Measurements from ENCODE around the gene CASK.

Gene CASK

GRCh38 chrX:41561045-41561444 is 362.3 kb downstream of the CASK start:
- Histone ChIP-seq H3K4me2 (ENCODE audit: low read length, poor library complexity, severe bottlenecking) (no peak overlapping the region), H3K79me1 (replicated peaks; ENCODE audit: low read length, poor library complexity, severe bottlenecking) (no peaks in the 10 kb centered on the region), H2BK15ac (ENCODE audit: low read depth, poor library complexity, severe bottlenecking) (no peak overlapping the region), H3K4me1 (ENCODE audit: control insufficient read depth, insufficient read depth, low read depth, low read length) (no peaks in the 10 kb centered on the region), H3K14ac (ENCODE audit: low read length in 2 of 2) (no peak overlapping the region), H2BK120ac (ENCODE audit: low read depth, low read length) (no peak overlapping the region), H3K4me3 (ENCODE audit: insufficient read depth in 1 of 2, low read depth in 1 of 2, low read length in 2 of 2) (no peak overlapping the region), H2AFZ (ENCODE audit: low read depth, low read length) (no peak overlapping the region), H3K9me3 (ENCODE audit: control insufficient read depth, low read length) (no peaks in the 10 kb centered on the region), H2BK12ac (ENCODE audit: low read length in 2 of 2) (no peak overlapping the region), H2AK5ac (ENCODE audit: low read length, severe bottlenecking) (no peak overlapping the region), H3K18ac (ENCODE audit: low read depth in 1 of 2, low read length in 2 of 2) (no peak overlapping the region), H3K36me3 (ENCODE audit: control insufficient read depth in 1 of 2, insufficient read depth in 2 of 2, low read depth in 1 of 2, low read length in 2 of 2) (no peaks in the 10 kb centered on the region), H3K9ac (ENCODE audit: low read length) (no peak overlapping the region), H3K27me3 (ENCODE audit: control insufficient read depth in 1 of 2, insufficient read depth in 1 of 2, low read length in 2 of 2) (peaks cover 0 to 5% of the 10 kb centered on the region in 2 experiments), H2BK5ac (ENCODE audit: low read depth, low read length, poor library complexity, severe bottlenecking) (peak overlapping the region; percentile 44), H4K91ac (ENCODE audit: low read length) (no peak overlapping the region), H3K23ac (ENCODE audit: low read length in 2 of 2) (no peak overlapping the region), H3K27ac (ENCODE audit: low read length, poor library complexity, severe bottlenecking) (peak overlapping the region; percentile 84), H3K4ac (ENCODE audit: low read depth in 1 of 2, low read length in 2 of 2) (no peak overlapping the region), H4K8ac (ENCODE audit: low read length) (no peak overlapping the region)
- DNase-seq: peak; percentile 91
- WGBS: 0% methylated on average over 2 of the region's 2 CpGs

- peak; percentile 73 for DNase-seq
- 0% methylated on average over 1 of the region's 7 CpGs for WGBS
- Histone ChIP-seq H3K27me3 (ENCODE audit: control insufficient read depth in 1 of 2, insufficient read depth in 1 of 2, low read length in 2 of 2) (peaks cover 0 to 5% of the 10 kb centered on the region in 2 experiments), H3K79me1 (replicated peaks; ENCODE audit: low read length, poor library complexity, severe bottlenecking) (no peaks in the 10 kb centered on the region), H3K4ac (ENCODE audit: low read depth in 1 of 2, low read length in 2 of 2) (no peak overlapping the region), H3K27ac (ENCODE audit: low read length, poor library complexity, severe bottlenecking) (peak overlapping the region; percentile 75), H2AK5ac (ENCODE audit: low read length, severe bottlenecking) (no peak overlapping the region), H3K36me3 (ENCODE audit: control insufficient read depth in 1 of 2, insufficient read depth in 2 of 2, low read depth in 1 of 2, low read length in 2 of 2) (no peaks in the 10 kb centered on the region), H2BK5ac (ENCODE audit: low read depth, low read length, poor library complexity, severe bottlenecking) (no peak overlapping the region), H2BK12ac (ENCODE audit: low read length in 2 of 2) (no peak overlapping the region), H3K9me3 (ENCODE audit: control insufficient read depth, low read length) (no peaks in the 10 kb centered on the region), H4K8ac (ENCODE audit: low read length) (no peak overlapping the region), H2BK120ac (ENCODE audit: low read depth, low read length) (no peak overlapping the region), H3K23ac (ENCODE audit: low read length in 2 of 2) (no peak overlapping the region), H3K4me1 (ENCODE audit: control insufficient read depth, insufficient read depth, low read depth, low read length) (no peaks in the 10 kb centered on the region), H2AFZ (ENCODE audit: low read depth, low read length) (no peak overlapping the region), H3K9ac (ENCODE audit: low read length) (peak overlapping the region; percentile 49), H2BK15ac (ENCODE audit: low read depth, poor library complexity, severe bottlenecking) (no peak overlapping the region), H4K91ac (ENCODE audit: low read length) (no peak overlapping the region), H3K18ac (ENCODE audit: low read depth in 1 of 2, low read length in 2 of 2) (peak overlapping the region; percentile 34 to 54), H3K4me2 (ENCODE audit: low read length, poor library complexity, severe bottlenecking) (no peak overlapping the region), H3K14ac (ENCODE audit: low read length in 2 of 2) (no peak overlapping the region), H3K4me3 (ENCODE audit: insufficient read depth in 1 of 2, low read depth in 1 of 2, low read length in 2 of 2) (no peak overlapping the region)
Observed at GRCh38 chrX:41559235-41560052, 363.9 kb downstream of the CASK start.

- Histone ChIP-seq H4K91ac (ENCODE audit: low read length) (no peak overlapping the region), H2BK12ac (ENCODE audit: low read length in 2 of 2) (no peak overlapping the region), H2BK120ac (ENCODE audit: low read depth, low read length) (no peak overlapping the region), H2AK5ac (ENCODE audit: low read length, severe bottlenecking) (no peak overlapping the region), H2AFZ (ENCODE audit: low read depth, low read length) (no peak overlapping the region), H3K4me1 (ENCODE audit: control insufficient read depth, insufficient read depth, low read depth, low read length) (no peaks in the 10 kb centered on the region), H3K9me3 (ENCODE audit: control insufficient read depth, low read length) (no peaks in the 10 kb centered on the region), H3K9ac (ENCODE audit: low read length) (peak overlapping the region; percentile 6), H3K27me3 (ENCODE audit: control insufficient read depth in 1 of 2, insufficient read depth in 1 of 2, low read length in 2 of 2) (peaks cover 0 to 5% of the 10 kb centered on the region in 2 experiments), H3K23ac (ENCODE audit: low read length in 2 of 2) (no peak overlapping the region), H3K14ac (ENCODE audit: low read length in 2 of 2) (no peak overlapping the region), H3K36me3 (ENCODE audit: control insufficient read depth in 1 of 2, insufficient read depth in 2 of 2, low read depth in 1 of 2, low read length in 2 of 2) (no peaks in the 10 kb centered on the region), H2BK15ac (ENCODE audit: low read depth, poor library complexity, severe bottlenecking) (no peak overlapping the region), H2BK5ac (ENCODE audit: low read depth, low read length, poor library complexity, severe bottlenecking) (no peak overlapping the region), H3K4me3 (ENCODE audit: insufficient read depth in 1 of 2, low read depth in 1 of 2, low read length in 2 of 2) (no peak overlapping the region), H3K18ac (ENCODE audit: low read depth in 1 of 2, low read length in 2 of 2) (no peak overlapping the region), H3K4ac (ENCODE audit: low read depth in 1 of 2, low read length in 2 of 2) (no peak overlapping the region), H3K79me1 (replicated peaks; ENCODE audit: low read length, poor library complexity, severe bottlenecking) (no peaks in the 10 kb centered on the region), H4K8ac (ENCODE audit: low read length) (no peak overlapping the region), H3K4me2 (ENCODE audit: low read length, poor library complexity, severe bottlenecking) (no peak overlapping the region), H3K27ac (ENCODE audit: low read length, poor library complexity, severe bottlenecking) (no peak overlapping the region)
- peak; percentile 36 for DNase-seq
- WGBS: no CpG with 5 or more reads among the region's 2 CpGs
Observed at GRCh38 chrX:41558531-41558930, 364.8 kb downstream of the CASK start.

GRCh38 chrX:41556958-41557357 is 366.4 kb downstream of the CASK start:
- Histone ChIP-seq H3K9me3 (ENCODE audit: control insufficient read depth, low read length) (no peaks in the 10 kb centered on the region), H2BK120ac (ENCODE audit: low read depth, low read length) (no peak overlapping the region), H3K14ac (ENCODE audit: low read length in 2 of 2) (no peak overlapping the region), H3K27me3 (ENCODE audit: control insufficient read depth in 1 of 2, insufficient read depth in 1 of 2, low read length in 2 of 2) (peaks cover 0 to 12% of the 10 kb centered on the region in 2 experiments), H3K4ac (ENCODE audit: low read depth in 1 of 2, low read length in 2 of 2) (no peak overlapping the region), H3K4me1 (ENCODE audit: control insufficient read depth, insufficient read depth, low read depth, low read length) (no peaks in the 10 kb centered on the region), H3K9ac (ENCODE audit: low read length) (no peak overlapping the region), H4K8ac (ENCODE audit: low read length) (no peak overlapping the region), H3K79me1 (replicated peaks; ENCODE audit: low read length, poor library complexity, severe bottlenecking) (no peaks in the 10 kb centered on the region), H3K4me3 (ENCODE audit: insufficient read depth in 1 of 2, low read depth in 1 of 2, low read length in 2 of 2) (no peak overlapping the region), H3K18ac (ENCODE audit: low read depth in 1 of 2, low read length in 2 of 2) (no peak overlapping the region), H2BK15ac (ENCODE audit: low read depth, poor library complexity, severe bottlenecking) (no peak overlapping the region), H3K27ac (ENCODE audit: low read length, poor library complexity, severe bottlenecking) (no peak overlapping the region), H2BK5ac (ENCODE audit: low read depth, low read length, poor library complexity, severe bottlenecking) (no peak overlapping the region), H3K23ac (ENCODE audit: low read length in 2 of 2) (no peak overlapping the region), H2BK12ac (ENCODE audit: low read length in 2 of 2) (no peak overlapping the region), H2AK5ac (ENCODE audit: low read length, severe bottlenecking) (no peak overlapping the region), H2AFZ (ENCODE audit: low read depth, low read length) (no peak overlapping the region), H3K4me2 (ENCODE audit: low read length, poor library complexity, severe bottlenecking) (no peak overlapping the region), H3K36me3 (ENCODE audit: control insufficient read depth in 1 of 2, insufficient read depth in 2 of 2, low read depth in 1 of 2, low read length in 2 of 2) (no peaks in the 10 kb centered on the region), H4K91ac (ENCODE audit: low read length) (no peak overlapping the region)
- WGBS: no CpG with 5 or more reads among the region's 2 CpGs
- no peak for DNase-seq

Measured in mesenchymal stem cell (in vitro differentiated cells and primary cell).